GM18502 (cell line): ENCODE data around the gene HSPH1.
A peak's percentile ranks its signal among the peaks of the same experiment; 100 is the strongest.
"Not testable (repeated sequence)": the region's sequence is repeated elsewhere in the genome, so short reads cannot be mapped to it uniquely, and the experiment has no call there.

ENCODE experiments used
- ATAC-seq: cut with Tn5 transposase; IDR thresholded peaks from one replicate; pipeline ENCODE4 v1.9.1; 2021; ENCODE audit warnings: mild to moderate bottlenecking; ENCODE audit not compliant: unreplicated experiment, poor library complexity

The HSPH1 gene

GRCh38 chr13:31179241-31179640 lies 17.5 kb upstream of the HSPH1 start:
- ATAC-seq, result no peak

DNA sequence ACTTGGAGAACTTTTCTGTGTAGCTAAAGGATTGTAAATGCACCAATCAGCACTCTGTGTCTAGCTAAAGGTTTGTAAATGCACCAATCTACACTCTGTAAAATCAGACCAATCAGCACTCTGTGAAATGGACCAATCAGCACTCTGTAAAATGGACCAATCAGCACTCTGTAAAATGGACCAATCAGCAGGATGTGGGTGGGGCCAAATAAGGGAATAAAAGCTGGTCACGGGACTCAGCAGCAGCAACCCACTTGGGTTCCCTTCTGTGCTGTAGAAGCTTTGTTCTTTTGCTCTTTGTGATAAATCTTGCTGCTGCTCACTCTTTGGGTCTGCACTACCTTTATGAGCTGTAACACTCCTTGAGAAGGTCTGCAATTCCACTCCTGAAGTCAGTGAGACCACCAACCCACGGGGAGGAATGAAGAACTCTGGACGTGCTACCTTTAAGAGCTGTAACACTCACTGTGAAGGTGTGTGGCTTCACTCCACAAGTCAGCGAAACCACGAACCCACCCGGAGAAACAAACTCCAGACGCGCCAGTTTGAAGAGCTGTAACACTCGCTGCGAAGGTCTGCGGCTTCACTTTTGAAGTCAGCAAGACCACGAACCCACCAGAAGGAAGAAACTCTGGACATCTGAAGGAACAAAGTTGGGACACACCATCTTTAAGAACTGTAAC lies 16.2 kb upstream of the HSPH1 start:
- not testable (repeated sequence) for ATAC-seq

DNA sequence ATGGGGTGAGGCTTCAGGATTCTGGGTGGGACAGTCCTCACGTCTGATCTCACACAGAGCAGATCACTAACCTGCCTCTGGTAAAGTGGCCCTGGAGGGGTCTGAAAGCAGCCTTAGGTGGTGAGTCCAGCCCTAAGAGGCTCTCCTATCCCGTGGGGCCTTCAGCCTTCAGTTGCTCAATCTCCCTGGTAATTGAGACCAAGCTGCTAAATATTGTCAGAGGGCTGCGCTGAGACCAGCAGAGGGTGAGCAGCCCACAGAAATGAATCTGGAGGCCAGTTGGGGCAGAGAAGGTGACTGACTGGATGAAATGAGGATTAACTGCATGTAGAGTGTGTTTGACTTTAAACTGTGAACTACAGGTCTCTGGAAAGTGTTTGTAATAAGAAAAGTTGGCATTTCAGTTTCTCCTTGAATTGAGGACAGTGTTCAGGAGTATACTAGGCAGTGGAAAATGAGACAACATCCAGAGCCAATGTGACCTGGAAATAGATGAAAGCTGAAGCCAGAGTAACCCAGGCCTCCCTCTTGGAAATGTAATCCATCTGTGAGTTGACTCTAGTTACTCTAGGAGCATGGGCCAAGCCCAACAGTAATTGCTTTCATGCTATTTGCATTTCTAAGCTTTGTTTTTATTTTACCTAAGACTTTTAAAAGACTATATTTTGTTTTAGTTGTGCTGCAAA lies 14.3 kb upstream of the HSPH1 start:
- ATAC-seq, result no peak

DNA sequence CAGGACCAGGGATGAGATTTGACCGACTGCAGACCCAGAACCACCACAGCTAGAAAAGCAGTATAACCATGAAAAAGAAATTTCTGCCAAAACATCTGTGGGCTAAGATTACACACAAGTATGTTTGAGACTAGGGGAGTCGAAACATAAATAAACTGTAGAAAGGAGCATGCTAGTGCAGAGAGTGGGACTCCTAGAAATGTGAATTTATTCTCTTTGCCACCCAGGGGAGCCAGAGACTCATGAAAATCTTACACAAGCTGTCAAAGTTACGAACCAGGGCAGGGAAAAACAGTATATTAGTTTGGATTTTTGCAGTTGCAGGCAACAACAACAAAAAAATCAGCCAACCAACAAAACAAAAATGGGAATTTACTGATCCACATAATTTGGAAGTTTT lies 12.3 kb upstream of the HSPH1 start:
- ATAC-seq, result no peak

- no peak for ATAC-seq
Observed at GRCh38 chr13:31172535-31172934, 10.8 kb upstream of the HSPH1 start.

DNA sequence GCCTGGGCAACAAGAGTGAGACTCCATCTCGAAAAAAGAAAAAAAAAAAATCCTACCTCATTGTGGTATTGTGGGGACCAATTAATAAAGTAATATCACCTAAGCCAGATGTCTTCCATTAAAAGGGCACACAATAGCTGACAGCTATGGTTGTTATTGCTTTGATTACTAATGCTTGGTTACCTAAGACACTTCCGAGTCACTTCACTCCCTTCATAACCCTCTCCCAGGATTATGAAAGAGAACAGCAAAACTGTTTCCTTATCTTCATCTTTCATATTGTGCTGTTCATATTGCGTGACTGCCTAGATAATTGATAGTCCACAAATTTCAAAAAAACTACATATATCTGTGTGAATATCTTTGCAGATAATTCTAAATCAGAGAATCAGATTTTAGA lies 10.3 kb upstream of the HSPH1 start:
- ATAC-seq, result no peak

DNA sequence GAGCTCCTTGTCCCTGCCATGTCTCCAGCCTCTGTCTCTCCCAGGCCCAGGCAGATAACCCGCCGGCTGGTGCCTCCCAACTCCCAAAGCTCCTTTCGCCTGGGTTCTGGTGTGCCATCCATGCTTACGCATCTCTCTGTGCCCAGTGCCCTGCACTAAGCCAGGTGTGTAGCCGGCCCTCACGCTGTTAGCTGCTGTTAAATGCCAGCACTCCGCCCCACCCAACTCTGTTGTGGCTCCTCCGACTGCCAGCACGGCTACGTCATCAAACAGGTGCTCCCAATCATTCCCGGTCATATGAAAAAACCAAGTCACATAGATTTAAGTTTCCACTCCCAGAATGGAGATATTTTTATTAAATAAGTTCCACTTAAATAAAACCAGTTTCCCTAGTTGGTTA lies 7.0 kb upstream of the HSPH1 start:
- no peak for ATAC-seq

DNA sequence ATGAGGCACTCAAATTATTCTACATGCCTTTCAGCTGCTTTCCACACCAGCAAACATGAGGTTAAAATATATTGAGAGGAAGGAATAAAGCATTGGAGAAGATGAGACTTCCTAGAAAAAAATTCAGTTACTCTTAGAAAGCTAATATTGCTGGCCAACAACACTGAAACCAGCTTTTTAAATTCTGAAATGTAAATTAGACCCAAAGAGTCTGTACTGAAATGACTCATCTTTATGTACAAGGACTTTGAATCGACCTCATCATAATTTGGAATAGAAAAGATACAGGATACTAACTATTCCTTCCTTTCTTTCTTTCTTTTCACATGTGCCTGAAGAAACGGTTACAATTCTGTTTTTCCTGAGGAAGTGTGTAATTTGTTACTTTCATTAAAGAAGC lies 6.5 kb upstream of the HSPH1 start:
- peak; percentile 70 for ATAC-seq

GRCh38 chr13:31167490-31167889 lies 5.8 kb upstream of the HSPH1 start:
- ATAC-seq, result peak; percentile 53

GRCh38 chr13:31166591-31166990 lies 4.9 kb upstream of the HSPH1 start:
- ATAC-seq, result no peak

DNA sequence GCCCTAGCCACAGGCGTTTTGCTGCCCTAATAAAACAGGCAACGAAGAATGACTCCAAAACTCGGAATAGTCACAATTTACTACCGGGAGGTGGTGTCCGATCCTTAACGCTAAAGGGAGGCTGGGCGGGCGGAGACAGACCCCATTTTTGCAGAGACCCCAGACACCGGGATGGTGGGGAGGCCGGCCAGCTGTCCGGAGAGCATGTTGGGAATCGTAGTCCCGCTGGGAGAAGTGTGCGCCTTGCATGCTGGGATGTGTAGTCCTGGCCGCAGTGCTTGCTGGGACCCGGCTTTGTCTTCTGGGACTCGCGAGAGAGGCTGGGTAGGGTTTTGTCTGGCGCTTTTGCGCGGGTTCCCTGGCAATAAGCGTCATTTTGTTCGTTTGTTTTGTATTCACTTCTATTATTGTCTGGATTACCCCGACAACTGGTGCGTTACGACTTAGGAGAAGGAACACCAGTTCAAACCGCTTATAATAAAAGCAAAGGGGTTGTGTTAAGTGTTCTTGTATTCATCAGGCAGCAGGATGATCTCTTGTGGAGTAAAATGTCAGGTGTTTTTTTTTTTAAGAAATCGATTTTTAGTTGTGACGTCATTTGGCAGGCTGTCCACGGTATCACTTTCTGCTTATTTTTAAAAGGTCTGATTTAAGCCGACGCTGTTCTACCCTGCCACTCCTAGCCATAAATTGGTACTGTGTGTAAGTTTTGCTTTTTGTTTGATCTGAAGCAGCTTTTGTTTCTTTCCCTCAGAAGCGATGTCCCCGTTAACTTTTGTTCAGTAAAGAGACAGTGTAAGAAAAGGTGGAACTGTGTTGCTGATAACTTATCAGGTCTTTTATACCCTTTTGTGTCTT lies 676 bp upstream of the HSPH1 start:
- ATAC-seq, result peak; percentile 87

DNA sequence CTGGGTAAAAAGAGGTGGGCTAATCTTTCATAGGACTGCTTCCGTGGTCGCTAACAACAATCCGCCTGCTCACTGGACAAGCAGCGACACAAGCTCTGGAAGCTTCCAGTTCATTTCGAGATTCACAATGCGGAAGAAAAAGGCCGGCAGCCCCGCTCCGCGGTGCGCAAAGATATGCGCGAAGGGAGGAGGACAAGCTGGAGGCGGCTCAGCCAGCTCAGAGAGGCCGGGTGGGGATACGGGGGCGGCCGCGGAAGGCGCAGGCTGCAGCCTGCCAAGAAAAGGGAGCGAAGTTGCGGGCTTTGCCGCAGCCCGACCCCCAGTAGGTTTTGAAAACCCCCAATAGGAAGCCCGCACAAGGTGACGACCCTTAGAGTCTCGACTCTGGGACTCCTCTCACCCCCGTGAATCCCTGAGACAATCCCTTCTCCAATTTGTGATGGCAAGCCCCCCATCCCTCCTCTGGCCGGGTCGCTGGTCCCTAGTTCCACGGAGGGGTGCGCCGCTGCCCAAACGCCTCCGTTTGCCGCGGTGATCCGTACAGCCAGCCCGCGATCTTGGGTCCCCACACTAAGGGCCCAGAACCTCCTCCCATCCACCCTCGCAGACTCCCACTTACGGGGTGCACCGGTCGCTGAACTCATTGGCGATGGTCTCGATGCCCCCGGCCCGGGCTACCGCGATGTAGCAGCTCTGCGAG lies 697 bp downstream of the HSPH1 start:
- ATAC-seq, result peak; percentile 19

- no peak for ATAC-seq
Observed at GRCh38 chr13:31159306-31159705, 2.4 kb downstream of the HSPH1 start.

DNA sequence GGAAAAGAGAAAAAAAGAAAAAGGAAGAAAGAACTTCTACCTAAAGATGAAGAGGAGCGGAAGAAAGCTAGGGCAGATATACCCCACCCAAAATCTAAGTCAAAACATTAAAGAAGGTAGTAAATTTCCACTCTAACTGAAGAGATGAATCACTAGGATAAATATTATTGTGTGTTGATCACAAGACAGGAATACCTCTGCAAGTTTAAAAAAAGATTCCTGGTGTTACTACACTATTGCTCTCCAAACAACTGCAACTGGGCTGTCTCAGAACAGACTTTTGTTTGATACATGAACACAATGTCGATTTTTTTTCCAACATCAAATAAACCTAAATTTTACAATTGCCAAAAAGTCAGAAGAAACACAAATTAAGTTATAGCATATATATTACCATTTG lies 6.8 kb downstream of the HSPH1 start:
- ATAC-seq, result no peak

DNA sequence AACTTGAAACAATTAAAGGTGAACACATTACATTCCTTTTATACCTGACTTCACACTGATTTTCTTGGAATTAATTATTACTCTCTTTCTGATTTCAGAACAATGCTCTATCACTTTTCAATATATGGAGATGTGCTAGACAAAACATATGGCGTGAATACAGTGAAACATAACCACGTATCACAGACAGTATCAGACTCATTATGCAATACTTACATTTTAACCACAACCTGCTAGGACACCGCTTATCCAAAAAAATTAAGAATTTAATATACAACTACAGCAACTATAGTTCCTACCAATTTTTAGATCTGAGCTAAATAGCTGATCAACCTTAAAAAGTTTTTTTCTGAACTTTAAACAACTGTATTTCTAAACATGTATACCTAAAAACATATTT lies 9.9 kb downstream of the HSPH1 start:
- ATAC-seq, result no peak

DNA sequence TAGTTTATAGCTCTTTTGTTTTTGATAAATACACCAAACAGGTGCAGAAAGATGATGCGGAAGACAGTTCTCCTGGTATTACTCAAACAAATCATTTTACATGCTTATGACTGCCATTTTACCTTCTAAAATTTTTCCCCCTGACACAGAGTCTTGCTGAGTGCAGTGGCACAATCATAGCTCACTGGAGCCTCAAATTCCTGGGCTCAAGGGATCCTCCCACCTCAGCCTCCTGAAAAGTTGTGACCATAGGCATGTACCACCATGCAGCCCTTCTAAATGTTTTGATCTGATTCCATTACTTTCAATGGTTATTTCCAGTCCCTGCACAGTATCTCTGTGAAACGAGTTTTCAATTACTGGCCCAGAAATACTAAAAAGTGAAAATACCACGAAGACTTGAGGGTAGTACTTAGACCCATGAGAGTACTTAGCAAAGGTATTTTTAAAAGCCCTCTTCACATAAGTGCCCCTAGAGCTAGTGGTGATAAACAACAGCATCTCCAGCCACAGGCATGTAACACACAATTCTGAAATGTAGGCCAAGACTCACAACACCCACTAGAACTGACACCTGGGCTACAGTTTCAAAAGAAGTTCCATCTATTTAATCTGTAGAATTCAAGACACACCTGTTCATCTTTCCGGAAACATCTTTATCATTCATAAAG lies 11.3 kb downstream of the HSPH1 start:
- ATAC-seq, result no peak

- ATAC-seq, result no peak
Observed at GRCh38 chr13:31149604-31150003, 12.1 kb downstream of the HSPH1 start.

DNA sequence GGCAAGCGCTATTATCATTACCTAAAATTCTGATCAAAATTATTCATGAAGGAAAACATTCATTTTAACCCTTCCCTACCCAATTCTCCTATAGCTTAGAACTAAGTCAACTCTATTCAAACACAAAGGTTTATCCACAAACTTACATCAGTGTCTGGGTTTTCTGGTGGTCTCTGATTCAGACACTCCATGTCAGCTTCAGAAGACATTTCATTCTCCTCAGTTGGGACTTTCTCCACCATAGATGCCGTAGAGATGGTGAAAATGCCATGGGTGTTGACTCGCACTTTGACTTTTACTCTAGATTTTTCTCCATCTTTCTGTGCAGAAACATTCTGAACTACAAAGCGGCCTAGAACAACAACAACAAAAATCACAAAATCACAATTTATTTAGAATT lies 16.3 kb downstream of the HSPH1 start:
- no peak for ATAC-seq

DNA sequence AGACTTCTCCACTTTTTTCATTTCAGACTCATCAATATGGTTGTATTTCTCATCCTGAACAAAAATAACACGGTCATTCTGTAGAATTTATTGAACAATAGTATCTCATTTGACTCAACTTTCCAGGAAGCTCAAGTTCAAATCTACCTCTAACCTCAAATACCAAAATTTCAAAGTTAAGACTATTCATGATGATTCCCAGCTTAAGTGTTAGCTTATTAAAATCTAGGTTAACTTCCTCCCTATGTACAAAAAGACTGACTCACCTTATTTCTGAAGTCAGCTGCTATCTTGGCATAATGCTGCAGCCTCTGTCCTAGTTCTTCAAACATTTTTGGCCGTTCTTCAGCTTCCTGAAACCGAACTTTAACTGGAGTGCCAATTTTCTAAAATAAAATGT lies 23.2 kb downstream of the HSPH1 start:
- no peak for ATAC-seq

DNA sequence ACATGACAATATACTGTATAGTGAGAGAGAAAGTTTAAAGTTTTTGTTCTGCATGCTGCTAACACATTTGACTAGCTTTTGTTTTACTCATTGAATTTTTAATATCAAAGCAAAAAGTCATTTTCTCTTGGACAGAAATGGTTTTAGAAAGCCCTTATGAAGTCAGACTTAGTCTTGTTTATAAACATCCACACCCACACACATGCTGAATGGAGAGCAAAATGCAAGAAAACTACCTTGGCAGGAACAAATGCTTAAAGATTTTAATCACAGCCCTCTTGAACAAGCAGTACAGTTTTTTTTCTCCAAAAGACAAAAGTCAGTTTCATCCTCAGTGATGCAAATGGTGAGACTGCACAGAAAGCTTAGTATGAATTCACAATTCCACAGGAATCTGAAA lies 25.0 kb downstream of the HSPH1 start:
- no peak for ATAC-seq
